ENCODE measurements around the gene AOPEP.

GRCh38 chr9:94692601-94693000, 33.9 kb upstream of the AOPEP start:
- TF ChIP-seq POLR2AphosphoS5 (IDR thresholded peaks at IDR 0.05) (no peak), POLR2A (IDR thresholded peaks at IDR 0.05) (no peak), CTCF (IDR thresholded peaks at IDR 0.05) (no peak), EP300 (IDR thresholded peaks at IDR 0.05) (no peak)
